Measurements from ENCODE around the gene RFC1. TPM values are rescaled to one million over a fixed set of nuclear protein-coding genes. Genes with fewer than 3 reads are reported as not detected.
"Not testable (repeated sequence)": the region's sequence is repeated elsewhere in the genome, so short reads cannot be mapped to it uniquely, and the experiment has no call there.

Gene RFC1
- total RNA-seq, 4 donors from 2014 or later: 19.9 to 35.5 (median 29.6) TPM

DNA sequence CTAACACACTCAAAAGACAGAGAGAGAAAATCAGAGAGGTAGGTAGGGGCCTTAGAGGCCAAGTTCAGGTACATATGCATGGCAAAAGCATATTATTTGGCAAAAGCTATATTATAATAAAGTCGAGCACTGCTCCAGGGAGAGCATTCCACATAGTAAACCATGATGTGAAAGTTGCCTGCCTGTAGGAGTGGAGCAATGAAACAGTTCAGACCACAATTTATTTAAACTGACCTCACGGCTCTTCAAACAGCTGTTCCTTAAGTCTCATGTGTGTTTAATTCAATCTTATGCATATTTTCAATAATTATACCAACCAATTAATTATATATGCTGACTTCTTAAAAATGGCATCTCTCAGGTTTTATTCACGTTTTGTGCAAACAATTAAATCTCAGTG, 3.3 kb downstream of the RFC1 start:
- TF ChIP-seq CTCF (IDR thresholded peaks at IDR 0.05) (no peak), POLR2A (IDR thresholded peaks at IDR 0.05) (no peak)
- intact Hi-C loops (cut with DNase I; ENCODE audit: low total_unique reads): no loop called here
- 59% methylated on average over 3 of the region's 3 CpGs for WGBS, 2 donors
- DNase-seq (ENCODE audit: low spot score in 2 of 2): no peak
- H3K4me3 ChIP-seq (ENCODE audit: low read depth, poor library complexity, severe bottlenecking): no peak overlapping the region

GRCh38 chr4:39360611-39361010, 5.6 kb downstream of the RFC1 start:
- intact Hi-C loops (cut with DNase I; ENCODE audit: low total_unique reads); H3K4me3 ChIP-seq (ENCODE audit: low read depth, poor library complexity, severe bottlenecking); DNase-seq (ENCODE audit: low spot score in 2 of 2): not testable (repeated sequence)
- 95 to 97% methylated on average over 4 of the region's 4 CpGs for WGBS, 2 donors

GRCh38 chr4:39357002-39357401, 9.2 kb downstream of the RFC1 start:
- TF ChIP-seq CTCF (IDR thresholded peaks at IDR 0.05) (no peak), POLR2A (IDR thresholded peaks at IDR 0.05) (no peak)
- DNase-seq (ENCODE audit: low spot score in 2 of 2): no peak
- intact Hi-C loops (cut with DNase I; ENCODE audit: low total_unique reads): no loop called here
- H3K4me3 ChIP-seq (ENCODE audit: low read depth, poor library complexity, severe bottlenecking): no peak overlapping the region
- 92 to 94% methylated on average over 1 of the region's 1 CpG for WGBS, 2 donors

DNA sequence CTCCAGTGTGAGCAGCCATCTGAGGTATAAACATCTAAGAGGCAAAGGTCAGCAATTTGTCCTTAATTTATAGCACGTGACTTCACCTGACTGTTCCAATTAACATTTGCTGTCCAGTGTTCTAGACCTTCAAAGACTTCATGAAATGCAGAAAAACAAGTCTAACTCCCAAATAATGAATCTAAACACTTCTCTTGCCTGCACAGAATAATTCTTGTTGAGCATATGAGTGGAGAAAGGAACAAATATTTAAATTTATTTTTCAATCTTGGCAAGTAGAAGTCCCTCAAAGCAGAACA, 12.0 kb downstream of the RFC1 start:
- intact Hi-C loops (cut with DNase I; ENCODE audit: low total_unique reads): no loop called here

GRCh38 chr4:39353478-39354253, 12.5 kb downstream of the RFC1 start:
- intact Hi-C loops (cut with DNase I; ENCODE audit: low total_unique reads): no loop called here
- 9 to 11% methylated on average over 5 of the region's 5 CpGs for WGBS, 2 donors
- TF ChIP-seq POLR2A (IDR thresholded peaks at IDR 0.05) (no peak), CTCF (IDR thresholded peaks at IDR 0.05) (no peak)
- no peak overlapping the region for H3K4me3 ChIP-seq (ENCODE audit: low read depth, poor library complexity, severe bottlenecking)
- DNase-seq (ENCODE audit: low spot score in 2 of 2): no peak

More for the DNA sequence above, 12.0 kb downstream of the RFC1 start:
- DNase-seq (ENCODE audit: low spot score in 2 of 2): no peak
- no peak overlapping the region for H3K4me3 ChIP-seq (ENCODE audit: low read depth, poor library complexity, severe bottlenecking)
- WGBS, 2 donors: 3 to 20% methylated on average over 1 of the region's 1 CpG
- TF ChIP-seq POLR2A (IDR thresholded peaks at IDR 0.05) (no peak), CTCF (IDR thresholded peaks at IDR 0.05) (no peak)

GRCh38 chr4:39353149-39353477, 13.0 kb downstream of the RFC1 start:
- DNase-seq (ENCODE audit: low spot score in 2 of 2); intact Hi-C loops (cut with DNase I; ENCODE audit: low total_unique reads); H3K4me3 ChIP-seq (ENCODE audit: low read depth, poor library complexity, severe bottlenecking): not testable (repeated sequence)
- WGBS, 2 donors: 51 to 54% methylated on average over 6 of the region's 6 CpGs

- H3K4me3 ChIP-seq (ENCODE audit: low read depth, poor library complexity, severe bottlenecking): no peak overlapping the region
- intact Hi-C loops (cut with DNase I; ENCODE audit: low total_unique reads): no loop called here
- no peak for DNase-seq (ENCODE audit: low spot score in 2 of 2)
- 83% methylated on average over 2 of the region's 2 CpGs for WGBS, 2 donors
- no peak for TF ChIP-seq POLR2A (IDR thresholded peaks at IDR 0.05)
- no peak for TF ChIP-seq CTCF (IDR thresholded peaks at IDR 0.05)
Observed at GRCh38 chr4:39349326-39349725, 16.8 kb downstream of the RFC1 start.
